Measurements from ENCODE around the gene JPT2.

The JPT2 gene

DNA sequence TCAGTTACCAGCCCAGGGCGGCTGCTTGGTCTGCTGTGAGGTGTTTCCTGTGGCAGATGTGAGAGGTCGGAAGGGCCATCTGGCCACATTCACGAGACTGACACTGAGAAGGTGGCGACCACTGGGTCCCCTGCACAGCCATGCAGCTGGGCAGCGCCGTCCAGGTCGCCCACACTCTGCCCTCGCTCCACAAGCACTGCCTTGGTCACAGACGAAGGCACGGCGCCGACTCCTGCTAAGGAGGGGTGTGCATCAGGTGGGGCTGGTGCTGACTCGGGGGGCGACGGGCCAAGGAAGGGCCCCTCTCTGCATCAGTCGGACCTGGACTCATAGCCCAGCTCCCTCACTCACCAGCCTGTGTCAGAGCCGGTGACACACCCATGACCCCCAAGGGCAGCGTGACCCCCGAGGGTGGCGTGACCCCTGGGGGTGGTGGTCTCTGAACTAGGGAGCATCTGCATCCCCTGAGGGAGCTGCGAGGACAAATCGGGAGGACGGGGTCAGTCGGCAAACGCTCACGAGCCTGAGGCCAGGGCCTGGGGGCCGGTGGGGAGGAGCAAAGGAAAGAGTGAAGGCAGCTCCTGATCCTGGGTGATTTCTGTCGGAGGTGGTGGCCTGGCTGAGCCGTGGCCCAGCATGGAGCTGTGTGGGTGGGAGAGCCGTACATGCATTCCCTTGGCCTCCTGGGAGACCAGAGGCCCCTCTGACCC is 62.9 kb downstream of the JPT2 start:
- no peak for DNase-seq

DNA sequence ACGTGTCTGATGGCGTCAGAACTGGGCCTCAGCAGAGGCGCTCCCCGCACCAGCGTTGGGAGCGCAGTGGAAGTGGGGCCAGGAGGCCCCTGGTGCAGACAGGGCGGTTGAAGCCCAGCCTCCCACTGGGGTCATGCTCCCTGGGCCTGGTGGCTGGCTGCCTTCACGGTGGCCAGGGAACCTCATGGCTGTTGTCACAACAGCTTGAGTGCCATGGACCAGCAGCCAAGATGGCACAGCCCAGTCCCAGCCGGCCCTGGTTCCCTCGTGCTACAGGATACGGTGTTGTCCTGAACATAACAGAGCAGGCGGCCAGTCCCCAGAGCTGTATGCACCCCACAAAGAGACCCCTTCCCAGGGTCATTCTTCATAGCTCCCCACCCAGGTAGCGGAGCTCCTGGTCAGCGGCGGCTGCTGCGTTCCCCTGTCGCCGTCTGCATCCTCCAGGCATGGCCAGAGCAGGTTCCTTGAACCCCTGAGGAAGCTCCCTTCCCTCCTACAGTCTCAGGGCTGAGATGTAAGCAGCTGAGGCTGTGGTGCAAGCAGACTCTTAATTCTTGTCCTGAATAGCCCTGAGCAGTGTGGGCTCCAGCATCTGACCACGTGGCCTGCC is 63.6 kb downstream of the JPT2 start:
- no peak for DNase-seq

DNA sequence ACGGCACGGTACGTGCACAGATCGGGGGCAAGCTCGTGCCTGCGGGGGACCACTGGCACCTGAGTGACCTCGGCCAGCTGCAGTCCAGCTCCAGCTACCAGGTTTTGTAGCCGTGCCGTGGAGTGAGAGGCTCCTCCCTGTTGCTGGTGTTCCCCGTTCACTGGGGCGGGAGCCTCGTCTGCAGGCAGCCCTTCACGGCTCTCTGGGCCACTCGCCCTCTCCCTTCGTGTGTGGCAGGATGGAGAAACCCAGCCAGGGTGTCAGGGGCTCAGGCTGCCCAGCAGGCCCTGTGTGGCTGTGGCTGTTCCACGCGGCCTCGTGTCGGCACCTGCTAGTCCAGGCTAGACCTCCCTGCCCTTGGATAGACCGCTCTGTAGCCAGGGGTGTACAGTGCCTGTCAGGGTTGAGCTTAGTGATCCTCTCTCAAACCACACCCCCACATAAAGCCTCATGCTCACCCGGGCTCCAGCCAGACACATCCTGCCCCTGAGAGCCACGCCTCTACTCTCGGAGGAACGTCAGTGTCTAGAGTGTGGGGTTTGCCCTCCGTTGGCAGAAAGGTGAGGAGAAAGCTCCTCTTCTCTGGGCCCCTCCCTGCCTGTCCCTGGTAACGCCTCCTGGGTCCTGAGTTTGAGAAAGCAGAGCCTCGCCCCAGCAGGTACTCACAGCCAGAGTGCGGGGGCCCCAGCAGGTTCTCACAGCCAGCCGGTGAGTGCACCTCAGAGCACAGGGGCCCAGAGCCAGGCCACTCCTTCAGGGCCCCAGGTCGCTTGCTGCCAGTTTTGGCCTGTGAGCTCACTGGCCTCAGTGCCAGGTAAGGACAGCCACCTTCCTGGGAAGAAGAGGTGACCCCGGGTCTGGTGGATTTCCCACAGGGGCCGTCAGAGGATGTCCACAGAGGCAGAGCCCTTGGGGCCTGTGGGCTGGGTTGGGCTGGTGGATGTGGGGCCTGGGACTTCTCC is 65.6 kb downstream of the JPT2 start:
- no peak for DNase-seq

DNA sequence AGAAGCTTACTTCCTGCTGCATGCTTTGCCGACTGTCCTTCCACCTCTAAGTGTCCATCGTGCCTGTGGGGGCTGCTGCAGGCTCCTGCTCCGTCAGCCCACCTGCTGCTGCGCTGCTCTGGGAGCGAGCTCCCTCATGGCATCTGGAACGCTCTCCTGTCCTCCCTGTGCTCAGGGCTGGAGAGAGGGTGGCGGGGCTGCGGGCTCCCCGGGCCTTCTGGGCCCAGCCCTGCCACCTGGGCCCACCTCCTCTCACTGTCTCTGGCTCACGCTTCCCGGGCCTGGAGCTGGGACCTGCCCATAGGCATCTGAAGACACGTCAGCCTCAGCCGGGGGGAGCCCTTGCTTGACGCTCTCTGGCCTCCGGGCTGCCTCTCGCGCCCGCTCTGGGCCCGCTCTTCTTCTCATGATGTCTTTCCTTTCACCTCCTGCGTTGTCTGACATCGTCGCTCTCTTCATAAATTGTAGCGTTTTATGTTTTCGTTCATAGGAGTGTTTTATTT is 66.3 kb downstream of the JPT2 start:
- DNase-seq: no peak

DNA sequence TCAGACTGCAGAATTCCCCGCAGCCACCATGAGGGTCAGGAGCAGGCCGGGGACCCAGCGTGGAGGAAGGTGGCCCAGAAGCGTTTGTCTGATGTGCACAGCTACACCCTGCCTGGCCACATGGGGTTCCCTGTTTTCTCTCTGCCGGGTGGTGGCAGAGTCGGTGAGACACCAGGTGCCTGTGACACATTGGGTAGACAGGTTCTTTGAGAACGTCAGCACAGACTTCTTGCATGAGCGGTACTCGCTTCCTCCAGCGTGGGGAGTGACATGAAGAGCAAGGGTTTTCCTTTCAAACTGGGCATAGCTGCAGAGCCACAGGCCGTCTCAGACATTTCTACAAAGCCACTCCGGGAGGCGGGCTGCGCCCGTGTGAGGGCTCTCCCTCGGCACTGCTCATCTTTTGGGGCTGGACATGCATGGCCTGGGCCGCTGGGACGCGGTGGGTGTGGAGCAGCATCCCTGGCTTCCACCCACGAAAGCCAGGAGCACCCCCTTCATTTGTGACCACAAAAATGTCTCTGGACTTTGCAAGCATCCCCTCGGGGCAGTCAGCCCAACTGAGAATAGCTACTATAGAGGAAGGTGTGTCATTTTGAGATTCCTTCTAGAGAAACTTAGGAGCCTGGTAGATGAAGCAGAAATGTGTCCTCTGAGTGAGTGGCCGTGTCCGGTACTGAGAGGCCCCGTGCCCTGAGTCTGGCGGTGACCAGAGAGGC is 67.3 kb downstream of the JPT2 start:
- no peak for DNase-seq

DNA sequence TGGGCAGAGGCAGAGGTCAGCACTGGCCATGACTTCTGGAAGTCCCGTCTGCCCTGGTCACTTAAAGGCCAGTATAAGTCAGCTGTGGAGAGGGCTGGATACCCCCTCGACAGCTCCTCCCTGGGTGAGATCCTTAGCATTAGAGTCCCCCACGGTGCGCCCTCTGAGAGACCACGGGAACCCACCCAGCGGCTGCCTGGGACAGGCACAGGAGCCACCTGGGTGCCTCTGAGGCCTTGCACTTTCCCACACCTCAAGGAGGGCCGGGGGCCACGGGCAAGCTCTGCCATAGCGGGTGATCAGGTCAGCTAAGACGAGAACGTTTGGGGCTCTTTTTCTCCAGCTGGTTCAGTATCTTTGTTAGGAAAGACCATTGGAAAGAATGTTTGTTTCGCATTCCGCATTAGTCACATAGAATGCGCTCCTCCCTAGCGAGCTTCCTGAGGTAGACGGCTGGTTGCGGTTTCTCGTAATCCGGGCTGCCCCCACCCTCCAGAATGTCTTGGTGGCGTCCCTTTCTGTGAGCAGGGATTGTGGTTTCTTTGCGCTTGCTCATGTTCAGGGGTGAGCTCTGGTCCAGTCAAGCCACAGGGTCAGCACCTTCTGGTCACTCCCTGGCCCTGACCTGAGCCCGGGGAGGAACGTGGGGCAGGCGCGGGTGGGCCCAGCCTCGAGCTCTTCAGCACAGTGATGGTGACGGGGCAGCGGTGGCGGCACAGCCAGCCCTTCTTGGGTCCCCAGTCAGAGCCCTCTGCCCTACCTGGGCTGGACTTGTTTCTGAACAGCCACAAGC is 68.0 kb downstream of the JPT2 start:
- no peak for DNase-seq

DNA sequence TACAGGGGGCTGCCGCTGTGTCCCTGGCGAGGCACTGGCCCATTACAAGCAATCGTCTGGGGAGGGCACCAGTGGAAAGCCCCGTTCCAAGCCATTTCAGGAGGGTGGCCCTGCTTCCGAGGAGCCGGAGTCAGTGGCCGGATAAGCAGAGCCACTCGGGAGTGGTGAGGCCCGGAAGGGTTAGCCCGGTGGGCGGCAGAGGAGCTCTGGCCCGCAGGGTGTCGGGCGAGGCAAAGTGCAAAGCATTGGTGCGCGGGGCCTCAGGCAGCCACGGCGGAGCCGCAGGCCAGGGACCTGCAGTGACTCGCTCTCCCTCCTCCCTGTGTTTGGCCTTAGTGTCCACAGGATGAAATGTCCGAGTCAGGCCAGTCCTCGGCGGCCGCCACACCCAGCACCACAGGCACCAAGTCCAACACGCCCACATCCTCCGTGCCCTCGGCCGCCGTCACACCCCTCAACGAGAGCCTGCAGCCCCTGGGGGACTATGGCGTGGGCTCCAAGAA is 68.7 kb downstream of the JPT2 start:
- no peak for DNase-seq

DNA sequence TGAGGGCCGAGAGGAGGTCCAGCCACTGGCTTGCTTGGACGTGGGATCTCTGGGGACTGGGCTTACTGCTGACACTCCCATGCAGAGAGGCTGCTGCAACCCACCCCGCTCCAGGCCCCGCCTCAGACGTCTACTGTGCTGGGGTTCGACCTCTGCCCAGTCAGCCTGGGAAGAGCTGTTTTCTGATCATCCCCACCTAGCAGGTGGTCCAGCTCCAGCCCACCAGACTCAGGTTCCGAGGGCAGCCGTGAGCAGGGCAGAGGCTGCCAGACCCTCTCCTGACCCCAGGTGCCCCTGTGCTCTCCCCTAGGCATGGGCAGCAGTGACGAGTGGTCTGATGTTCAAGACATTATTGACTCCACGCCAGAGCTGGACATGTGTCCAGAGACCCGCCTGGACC is 69.9 kb downstream of the JPT2 start:
- no peak for DNase-seq

DNA sequence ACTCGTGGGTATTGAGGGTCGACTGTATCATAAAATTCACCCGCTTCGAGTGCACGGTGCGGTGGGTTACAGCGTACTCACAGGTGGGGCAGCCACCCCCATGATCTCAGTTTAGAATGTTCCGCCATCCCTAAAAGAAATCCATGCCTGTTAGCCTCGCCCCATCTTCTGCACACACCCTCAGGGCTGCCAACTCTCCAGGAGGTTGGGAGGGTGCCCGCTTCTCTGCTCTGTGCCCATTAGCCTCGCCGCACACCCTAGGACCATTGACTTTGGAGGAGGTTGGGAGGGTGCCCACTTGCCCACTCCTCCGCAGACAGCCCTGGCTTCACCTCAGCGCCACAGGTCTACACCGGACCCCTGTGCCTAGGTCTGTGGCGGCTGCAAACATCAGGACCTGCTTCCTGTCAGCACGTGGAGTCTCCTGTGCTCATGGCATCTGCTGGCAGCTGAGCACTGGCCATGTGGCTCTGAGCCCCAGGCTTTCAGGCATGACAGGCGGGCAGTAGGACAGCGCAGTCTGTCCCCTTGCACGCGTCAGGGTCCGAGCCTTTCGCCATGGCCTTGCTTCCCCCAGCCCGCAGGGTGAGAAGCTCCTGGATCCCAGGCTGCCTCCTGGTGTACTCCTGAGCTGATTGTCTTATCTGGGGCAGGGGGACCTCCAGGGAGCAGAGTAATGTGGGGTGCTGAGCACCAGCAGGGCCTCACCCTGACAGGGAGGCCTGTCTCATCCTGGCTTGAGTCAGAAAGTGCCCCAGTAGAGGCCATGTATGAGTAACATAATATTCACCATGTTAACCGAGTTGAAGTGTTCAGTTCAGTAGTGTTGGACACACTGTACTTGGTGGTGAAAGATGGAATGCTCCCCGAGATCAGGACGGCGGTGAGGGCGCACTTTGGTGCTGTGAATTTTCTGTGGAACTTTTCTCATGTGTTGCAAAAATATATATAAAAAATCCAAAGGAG is 71.4 kb downstream of the JPT2 start:
- no peak for DNase-seq

Data from NCI-H1417 (cell line).